Keratinocyte (primary cell): ENCODE measurements around the gene TIMM10B. TPM values are rescaled to one million over a fixed set of nuclear protein-coding genes. Genes with fewer than 3 reads are reported as not detected.

Experiments used
- DNase-seq: peaks from one replicate; pipeline ENCODE4 v3.0.0-alpha.2; 2011; ENCODE audit warnings: low read depth, missing footprints, low spot score
- FAIRE-seq: peaks from 2 replicates; lab custom pipeline; 2011; peaks lifted over from hg19 to GRCh38; lab: Jason Lieb, UNC
- H2AFZ ChIP-seq: 2 replicates; pipeline ENCODE4 v1.6.0; 2012; ENCODE audit warnings: low read length, control low read depth, inconsistent platforms; ENCODE audit not compliant: control insufficient read depth
- H3K27ac ChIP-seq: 2 replicates; pipeline ENCODE4 v1.5.1; 2011; ENCODE audit warnings: low read length; ENCODE audit not compliant: control insufficient read depth, insufficient read depth
- H3K27me3 ChIP-seq: 3 replicates; pipeline ENCODE4 v1.6.0; 2011; ENCODE audit warnings: low read length; ENCODE audit not compliant: control insufficient read depth, insufficient read depth; ENCODE audit errors: extremely low read depth
- H3K36me3 ChIP-seq, 2 experiments: 2 replicates in 1 of 2; 3 replicates in 1 of 2; pipeline ENCODE4 v1.5.1; 2011; ENCODE audit warnings: low read length in 2 of 2, mild to moderate bottlenecking in 1 of 2; ENCODE audit not compliant: control insufficient read depth in 2 of 2, insufficient read depth in 2 of 2; ENCODE audit errors: extremely low read depth in 1 of 2
- H3K4me1 ChIP-seq: 3 replicates; pipeline ENCODE4 v1.5.1; 2011; ENCODE audit warnings: low read length; ENCODE audit not compliant: control insufficient read depth, insufficient read depth; ENCODE audit errors: extremely low read depth
- H3K4me2 ChIP-seq: 3 replicates; pipeline ENCODE4 v1.6.0; 2011; ENCODE audit warnings: low read depth, low read length; ENCODE audit not compliant: control insufficient read depth, insufficient read depth; ENCODE audit errors: extremely low read depth
- H3K4me3 ChIP-seq, 3 experiments: fragments of 200-600 bp in 1 of 3; sonication (generic) in 1 of 3; 2 replicates in 2 of 3; 3 replicates in 1 of 3; pipeline ENCODE4 v1.5.1; 2011 to 2016; ENCODE audit warnings: low read length in 3 of 3, mild to moderate bottlenecking in 3 of 3, control low read depth in 2 of 3, inconsistent platforms in 1 of 3, low read depth in 1 of 3, mixed read lengths in 1 of 3, mixed run types in 1 of 3, moderate library complexity in 1 of 3; ENCODE audit not compliant: control insufficient read depth in 2 of 3, insufficient read depth in 2 of 3; ENCODE audit errors: extremely low read depth in 1 of 3
- H3K79me2 ChIP-seq: 2 replicates; pipeline ENCODE4 v1.6.0; 2012; ENCODE audit warnings: low read length; ENCODE audit not compliant: control insufficient read depth, insufficient read depth
- H3K9ac ChIP-seq: 3 replicates; pipeline ENCODE4 v1.6.0; 2011; ENCODE audit warnings: low read length; ENCODE audit not compliant: control insufficient read depth, insufficient read depth; ENCODE audit errors: extremely low read depth
- H3K9me1 ChIP-seq: 3 replicates; pipeline ENCODE4 v1.6.0; 2011; ENCODE audit warnings: low read length; ENCODE audit not compliant: control insufficient read depth, insufficient read depth; ENCODE audit errors: extremely low read depth
- H3K9me3 ChIP-seq: 2 replicates; pipeline ENCODE4 v1.5.1; 2012; ENCODE audit warnings: low read depth, low read length; ENCODE audit not compliant: control insufficient read depth
- H4K20me1 ChIP-seq: 3 replicates; pipeline ENCODE4 v1.6.0; 2011; ENCODE audit warnings: low read length; ENCODE audit not compliant: control insufficient read depth, insufficient read depth; ENCODE audit errors: extremely low read depth
- CTCF ChIP-seq, 3 experiments: IDR thresholded peaks in 1 of 3; conservative IDR thresholded peaks in 1 of 3; optimal IDR thresholded peaks in 1 of 3; 2 replicates in 2 of 3; 3 replicates in 1 of 3; pipeline versions ENCODE3 to v1.5.1; 2011; ENCODE audit warnings: low read length in 3 of 3, mild to moderate bottlenecking in 3 of 3, moderate library complexity in 2 of 3, control low read depth in 1 of 3, inconsistent platforms in 1 of 3; ENCODE audit not compliant: insufficient read depth in 2 of 3; ENCODE audit errors: extremely low read depth in 1 of 3
- EZH2 ChIP-seq: IDR thresholded peaks from one replicate; pipeline ENCODE4 v1.6.1; 2012; ENCODE audit warnings: inconsistent platforms, mild to moderate bottlenecking, low read length, moderate library complexity
- dilution Hi-C: fragments of 300-500 bp; cut with MboI; formaldehyde crosslinking; loops from one replicate; pipeline ENCODE4 v1.7.0; 2020; ENCODE audit warnings: low sequenced_read_pairs; ENCODE audit not compliant: extremely low pct_ligation_motif_present
- polyA plus RNA-seq, 5 experiments: library from polyadenylated mRNA; depleted of rRNA in 3 of 5; stranded (reverse) in 3 of 5; stranded (forward) in 1 of 5; unstranded in 1 of 5; fragments of >200 nt; gene quantifications; 1 replicate in 1 of 5; 2 replicates in 3 of 5; 3 replicates in 1 of 5; pipeline versions ENCODE4 v1.2.1 to v1.2.3, GENCODE V29; 2011 to 2012; ENCODE audit warnings: missing spikeins in 2 of 5, low read depth in 1 of 5, low replicate concordance in 1 of 5

TIMM10B gene
- polyA plus RNA-seq, 1 donor (not counting 4 experiments of a cell fraction or from before 2014, with no cell fraction given) = 34.1 TPM

- Histone ChIP-seq H3K4me1 (peaks cover 17% of the 10 kb centered on the region), H3K79me2 (peaks cover 55% of the 10 kb centered on the region), H3K27me3 (no peaks in the 10 kb centered on the region), H3K9me3 (no peaks in the 10 kb centered on the region), H3K4me2 (no peak overlapping the region), H3K36me3 (peaks cover 30 to 44% of the 10 kb centered on the region in 2 experiments), H3K4me3 (no peak overlapping the region), H3K9me1 (peaks cover 3% of the 10 kb centered on the region), H3K27ac (peak overlapping the region; percentile 95), H3K9ac (no peak overlapping the region), H2AFZ (no peak overlapping the region), H4K20me1 (no peaks in the 10 kb centered on the region)
- TF ChIP-seq CTCF (optimal IDR thresholded peaks at IDR 0.05 in 1 of 3, IDR thresholded peaks at IDR 0.05 in 1 of 3, conservative IDR thresholded peaks at IDR 0.05 in 1 of 3; ENCODE audit: extremely low read depth in 1 of 3, insufficient read depth in 2 of 3, low read length in 3 of 3) (no peak), EZH2 (no peak)
- dilution Hi-C loops = no loop called here
- FAIRE-seq = no peak
- DNase-seq = no peak
Observed at GRCh38 chr11:6483015-6483414, 1.7 kb downstream of the TIMM10B start.

GRCh38 chr11:6485661-6486060, 4.4 kb downstream of the TIMM10B start:
- Histone ChIP-seq H2AFZ (no peak overlapping the region), H3K27ac (no peak overlapping the region), H3K4me1 (peaks cover 8% of the 10 kb centered on the region), H3K36me3 (peaks cover 25 to 35% of the 10 kb centered on the region in 2 experiments), H3K79me2 (peaks cover 34% of the 10 kb centered on the region), H3K4me2 (no peak overlapping the region), H3K4me3 (no peak overlapping the region), H3K9me1 (no peaks in the 10 kb centered on the region), H3K9me3 (no peaks in the 10 kb centered on the region), H3K9ac (no peak overlapping the region), H3K27me3 (no peaks in the 10 kb centered on the region), H4K20me1 (peaks cover 2% of the 10 kb centered on the region)
- TF ChIP-seq EZH2 = no peak
- no peak for TF ChIP-seq CTCF (optimal IDR thresholded peaks at IDR 0.05 in 1 of 3, IDR thresholded peaks at IDR 0.05 in 1 of 3, conservative IDR thresholded peaks at IDR 0.05 in 1 of 3; ENCODE audit: extremely low read depth in 1 of 3, insufficient read depth in 2 of 3, low read length in 3 of 3)
- DNase-seq (no peak), FAIRE-seq (no peak)
- dilution Hi-C loops = no loop called here
